ENCODE results near the gene MYO1D. TPM values are rescaled to one million over a fixed set of nuclear protein-coding genes. Genes with fewer than 3 reads are reported as not detected.

The MYO1D gene
- total and polyA plus RNA-seq, 7 donors, result 6.2 to 184 (median 21.6) TPM

DNA sequence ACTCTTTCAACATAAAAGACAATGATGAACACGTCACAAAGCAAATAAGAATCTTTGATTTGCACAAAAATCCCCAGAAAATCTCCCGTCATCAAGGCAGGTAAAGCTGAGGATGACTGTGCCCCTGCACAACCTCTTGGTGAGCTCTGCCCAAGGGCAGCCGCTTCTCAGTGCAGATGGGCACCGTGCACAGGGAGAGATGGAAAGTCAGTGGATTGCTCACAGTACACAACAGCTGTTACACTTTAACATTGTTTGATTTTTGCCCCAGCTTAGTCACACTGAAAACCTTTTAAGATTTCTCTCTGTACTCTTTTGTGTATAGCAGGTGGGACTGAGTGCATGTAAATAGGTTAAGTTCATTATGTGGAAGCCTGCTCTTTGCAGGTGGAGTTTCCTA lies 285.9 kb downstream of the MYO1D start:
- Histone ChIP-seq H3K27ac (no peak overlapping the region), H3K36me3 (no peaks in the 10 kb centered on the region), H3K9me3 (no peaks in the 10 kb centered on the region), H3K4me1 (no peaks in the 10 kb centered on the region), H3K27me3 (no peaks in the 10 kb centered on the region), H3K4me3 (no peak overlapping the region)
- intact Hi-C loops (cut with DNase I), result no loop called here
- 92 to 95% methylated on average over 4 of the region's 4 CpGs for WGBS, 2 donors
- no peak for TF ChIP-seq EP300 (IDR thresholded peaks at IDR 0.05)
- TF ChIP-seq POLR2AphosphoS5 (IDR thresholded peaks at IDR 0.05), result no peak
- TF ChIP-seq CTCF (IDR thresholded peaks at IDR 0.05), result no peak
- TF ChIP-seq POLR2A (IDR thresholded peaks at IDR 0.05), result no peak
- DNase-seq, result no peak

- no peak for DNase-seq
- TF ChIP-seq EP300 (IDR thresholded peaks at IDR 0.05), result no peak
- TF ChIP-seq POLR2A (IDR thresholded peaks at IDR 0.05), result no peak
- no peak for TF ChIP-seq POLR2AphosphoS5 (IDR thresholded peaks at IDR 0.05)
- no peak for TF ChIP-seq CTCF (IDR thresholded peaks at IDR 0.05)
- 85 to 92% methylated on average over 6 of the region's 6 CpGs for WGBS, 2 donors
Measured at GRCh38 chr17:32588982-32589381, 287.9 kb downstream of the MYO1D start.

DNA sequence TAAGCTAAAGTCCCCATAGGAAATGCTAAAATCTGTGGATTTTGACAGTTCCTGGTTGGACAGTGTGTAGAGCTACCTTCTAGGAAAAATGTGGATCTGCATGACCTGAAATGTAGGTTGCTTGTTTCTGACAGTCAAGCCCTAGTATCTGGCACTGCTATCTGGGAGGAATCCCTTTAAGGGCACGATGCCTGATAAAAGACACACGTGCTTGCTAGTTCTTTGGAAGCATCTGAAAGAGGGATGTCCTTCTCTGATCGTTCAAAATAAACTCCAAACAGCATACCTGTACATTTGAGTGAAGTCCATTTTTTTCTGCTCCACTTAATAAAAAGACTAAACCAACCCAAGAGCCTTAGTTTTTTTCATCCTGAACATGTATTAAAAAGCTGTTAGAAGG lies 288.8 kb downstream of the MYO1D start:
- 85 to 86% methylated on average over 3 of the region's 3 CpGs for WGBS, 2 donors
- no peak for DNase-seq
- intact Hi-C loops (cut with DNase I), result no loop called here
- Histone ChIP-seq H3K4me3 (no peak overlapping the region), H3K27me3 (no peaks in the 10 kb centered on the region), H3K9me3 (peaks cover 0 to 3% (median 0%) of the 10 kb centered on the region in 4 donors), H3K27ac (no peak overlapping the region), H3K4me1 (no peaks in the 10 kb centered on the region), H3K36me3 (no peaks in the 10 kb centered on the region)
- TF ChIP-seq EP300 (IDR thresholded peaks at IDR 0.05) (no peak), CTCF (IDR thresholded peaks at IDR 0.05) (no peak), POLR2AphosphoS5 (IDR thresholded peaks at IDR 0.05) (no peak), POLR2A (IDR thresholded peaks at IDR 0.05) (no peak)

More at GRCh38 chr17:32588982-32589381, 287.9 kb downstream of the MYO1D start:
- Histone ChIP-seq H3K27ac (no peak overlapping the region), H3K27me3 (no peaks in the 10 kb centered on the region), H3K36me3 (no peaks in the 10 kb centered on the region), H3K9me3 (no peaks in the 10 kb centered on the region), H3K4me3 (no peak overlapping the region), H3K4me1 (no peaks in the 10 kb centered on the region)
- intact Hi-C loops (cut with DNase I), result no loop called here

DNA sequence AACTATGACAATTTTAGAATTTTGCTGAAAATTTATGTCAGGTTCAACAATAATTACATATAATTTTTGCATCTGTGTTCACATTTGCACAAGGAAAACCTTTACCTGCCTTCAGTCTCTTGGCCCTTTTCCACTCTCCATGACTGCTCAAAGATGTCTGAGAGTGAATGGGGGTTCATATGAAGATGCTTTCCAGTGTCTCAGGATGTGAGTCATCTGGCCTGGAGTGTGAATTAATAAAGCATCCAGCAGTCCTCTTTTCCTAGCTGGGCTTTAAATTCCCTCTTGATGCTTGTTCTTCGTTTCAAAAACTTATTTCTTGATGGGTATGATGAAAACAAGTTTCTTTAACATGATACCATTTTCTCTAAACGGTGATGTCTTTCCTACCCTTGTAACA lies 290.3 kb downstream of the MYO1D start:
- TF ChIP-seq CTCF (IDR thresholded peaks at IDR 0.05) (no peak), POLR2A (IDR thresholded peaks at IDR 0.05) (no peak), POLR2AphosphoS5 (IDR thresholded peaks at IDR 0.05) (no peak), EP300 (IDR thresholded peaks at IDR 0.05) (no peak)
- intact Hi-C loops (cut with DNase I), result no loop called here
- Histone ChIP-seq H3K9me3 (peaks cover 0 to 6% (median 0%) of the 10 kb centered on the region in 4 donors), H3K27me3 (no peaks in the 10 kb centered on the region), H3K36me3 (no peaks in the 10 kb centered on the region), H3K4me3 (no peak overlapping the region), H3K4me1 (no peaks in the 10 kb centered on the region), H3K27ac (no peak overlapping the region)
- 86 to 94% methylated on average over 2 of the region's 2 CpGs for WGBS, 2 donors
- no peak for DNase-seq

GRCh38 chr17:32584792-32585191 lies 292.1 kb downstream of the MYO1D start:
- Histone ChIP-seq H3K27ac (no peak overlapping the region), H3K36me3 (no peaks in the 10 kb centered on the region), H3K4me1 (no peaks in the 10 kb centered on the region), H3K4me3 (no peak overlapping the region), H3K27me3 (no peaks in the 10 kb centered on the region), H3K9me3 (peaks cover 0 to 6% (median 0%) of the 10 kb centered on the region in 4 donors)
- 95 to 96% methylated on average over 1 of the region's 1 CpG for WGBS, 2 donors
- no peak for DNase-seq
- intact Hi-C loops (cut with DNase I), result no loop called here
- TF ChIP-seq POLR2AphosphoS5 (IDR thresholded peaks at IDR 0.05), result no peak
- TF ChIP-seq POLR2A (IDR thresholded peaks at IDR 0.05), result no peak
- TF ChIP-seq CTCF (IDR thresholded peaks at IDR 0.05), result no peak
- TF ChIP-seq EP300 (IDR thresholded peaks at IDR 0.05), result no peak
